ENCODE data around the gene NEIL1.
"Not testable (repeated sequence)": the region's sequence is repeated elsewhere in the genome, so short reads cannot be mapped to it uniquely, and the experiment has no call there.

Gene NEIL1, protein sequence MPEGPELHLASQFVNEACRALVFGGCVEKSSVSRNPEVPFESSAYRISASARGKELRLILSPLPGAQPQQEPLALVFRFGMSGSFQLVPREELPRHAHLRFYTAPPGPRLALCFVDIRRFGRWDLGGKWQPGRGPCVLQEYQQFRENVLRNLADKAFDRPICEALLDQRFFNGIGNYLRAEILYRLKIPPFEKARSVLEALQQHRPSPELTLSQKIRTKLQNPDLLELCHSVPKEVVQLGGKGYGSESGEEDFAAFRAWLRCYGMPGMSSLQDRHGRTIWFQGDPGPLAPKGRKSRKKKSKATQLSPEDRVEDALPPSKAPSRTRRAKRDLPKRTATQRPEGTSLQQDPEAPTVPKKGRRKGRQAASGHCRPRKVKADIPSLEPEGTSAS

DNA sequence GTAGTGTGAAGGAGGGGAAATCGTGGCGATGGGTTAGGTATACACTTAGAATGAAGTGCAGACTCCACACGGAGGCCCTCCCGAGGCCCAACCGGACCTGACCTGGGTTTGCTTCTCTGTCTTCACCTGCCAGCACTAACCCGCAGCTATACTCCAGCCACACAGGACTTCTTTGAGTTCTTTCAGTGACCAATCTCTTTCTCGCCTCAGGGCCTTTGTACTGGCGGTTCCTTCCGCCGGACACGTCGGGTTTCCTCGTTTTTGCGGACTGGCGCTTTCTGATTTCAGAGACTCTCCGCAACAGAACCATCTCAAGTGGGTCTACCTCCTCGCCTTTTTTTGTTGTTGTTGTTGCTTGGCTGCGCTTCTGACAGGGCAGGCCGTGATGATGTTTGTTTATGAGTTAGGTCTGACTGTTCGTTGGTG is at the start of gene NEIL1:
Gene NEIL1, plus strand, starts transcription at position 244 of the 426 bp plus-strand sequence. CDS start 1,867 bp downstream, outside the sequence.
- no peak for DNase-seq

DNA sequence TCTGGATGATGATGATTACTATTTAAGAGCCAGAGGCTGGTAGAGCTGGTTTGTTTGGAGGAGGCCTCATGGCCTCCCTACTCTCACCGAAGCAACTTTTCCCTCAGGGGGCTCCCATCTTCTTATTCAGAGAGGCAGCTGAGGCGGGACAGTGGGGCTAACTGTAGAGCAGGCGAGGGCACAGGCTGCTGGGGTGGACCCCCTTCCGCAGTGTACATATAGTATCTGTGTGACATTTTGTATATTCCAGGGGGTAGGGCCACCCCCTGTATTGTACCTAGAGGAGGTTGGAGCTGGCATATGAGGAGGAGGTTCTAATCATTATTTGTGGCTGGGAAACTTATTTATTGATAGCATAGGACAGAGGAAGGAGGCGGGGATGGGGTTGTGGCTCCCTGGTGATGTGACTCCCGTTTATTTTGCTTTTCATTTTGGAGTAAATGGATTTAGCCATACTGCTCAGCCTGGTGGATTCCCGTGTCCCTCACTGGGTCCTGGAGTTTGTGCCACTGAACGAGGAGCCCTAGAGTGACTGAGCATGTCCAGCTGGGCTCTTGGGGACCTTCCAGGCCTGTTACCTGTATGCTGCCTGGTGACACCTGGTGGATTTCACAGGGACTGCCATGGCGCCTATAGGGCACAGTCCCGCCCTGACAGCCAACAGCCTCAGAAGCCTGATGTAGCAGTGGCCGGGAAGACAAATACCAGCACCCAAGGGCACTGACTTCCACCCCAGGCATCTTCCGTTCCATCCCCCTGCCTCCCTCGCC is 48.1 kb upstream of the NEIL1 start:
- DNase-seq: not testable (repeated sequence)

DNA sequence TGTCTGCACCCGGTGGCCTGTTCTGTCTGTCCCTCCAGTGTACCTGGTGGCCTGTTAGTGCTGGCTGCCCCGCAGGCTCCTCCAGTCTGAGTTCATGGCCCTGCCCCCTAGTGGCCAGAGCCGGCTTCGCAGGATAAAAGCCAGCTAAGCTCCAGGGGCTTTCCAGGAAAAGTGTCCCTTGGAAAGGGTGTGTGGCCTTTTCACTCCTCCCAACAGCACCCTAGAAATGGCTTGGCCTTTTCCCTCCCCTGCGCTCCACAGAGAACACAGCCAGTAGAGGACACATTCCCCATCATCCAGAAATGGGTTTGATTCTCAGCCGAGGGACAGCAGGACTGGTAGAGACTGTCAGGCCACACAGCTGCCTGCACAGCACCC is 47.5 kb upstream of the NEIL1 start:
- DNase-seq: peak; percentile 62

DNA sequence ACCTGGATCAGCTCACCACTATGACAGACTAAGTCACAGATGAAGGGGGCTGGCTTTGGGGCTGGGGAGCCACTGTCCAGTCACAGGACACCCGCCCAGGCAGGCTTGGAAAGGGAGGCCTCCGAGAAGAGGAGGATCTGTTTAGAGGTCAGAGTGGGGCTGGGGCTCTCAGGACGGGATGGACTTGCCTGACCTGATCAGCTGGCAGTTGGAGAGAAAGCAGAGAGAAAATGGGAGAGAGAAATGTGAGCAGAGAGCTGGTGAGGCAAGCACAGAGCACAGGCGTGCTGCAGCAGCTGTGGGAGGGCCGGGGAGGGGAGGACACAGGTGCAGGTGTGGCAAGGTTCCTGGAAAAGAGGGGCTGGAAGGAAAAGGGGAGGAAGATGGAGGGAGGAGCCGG is 46.8 kb upstream of the NEIL1 start:
- not testable (repeated sequence) for DNase-seq

DNA sequence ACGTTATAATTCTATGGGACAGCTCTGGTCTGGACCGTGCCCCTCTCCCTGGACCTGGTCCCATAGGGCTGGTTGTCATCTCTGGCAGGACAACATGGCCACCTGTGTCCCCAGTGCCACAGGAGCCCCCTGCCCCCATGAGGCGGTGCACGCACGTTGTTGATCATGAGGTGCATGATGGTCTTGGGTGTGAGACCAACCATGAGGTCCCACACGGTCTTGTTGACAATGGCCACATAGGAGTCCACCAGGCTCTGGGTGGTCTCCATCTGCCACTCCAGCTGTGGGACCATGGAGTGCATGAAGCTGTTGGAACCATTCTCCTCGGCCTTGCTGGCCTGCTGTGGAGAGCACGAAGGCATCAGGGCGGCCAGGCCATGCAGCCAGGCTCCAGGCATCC is 44.5 kb upstream of the NEIL1 start:
- DNase-seq: no peak

DNA sequence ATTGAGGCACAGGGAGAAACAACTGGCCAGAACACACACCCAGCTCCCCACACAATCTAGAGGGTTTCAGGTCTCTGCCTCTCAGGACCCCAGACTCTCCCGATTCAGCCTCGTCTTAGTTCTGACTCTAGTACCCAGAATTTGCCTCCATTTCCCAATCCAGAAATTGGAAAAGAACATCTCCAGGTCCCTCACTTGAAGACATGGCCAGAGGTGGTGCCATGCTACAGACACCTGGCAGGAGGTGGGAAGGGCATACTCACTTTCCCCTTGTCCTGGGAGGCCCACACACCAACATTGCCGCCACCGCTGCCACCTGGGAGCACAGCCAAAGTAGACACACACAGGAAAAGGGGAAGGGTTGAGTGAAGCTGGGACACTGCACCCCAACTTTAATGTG is 44.1 kb upstream of the NEIL1 start:
- DNase-seq: not testable (repeated sequence)

DNA sequence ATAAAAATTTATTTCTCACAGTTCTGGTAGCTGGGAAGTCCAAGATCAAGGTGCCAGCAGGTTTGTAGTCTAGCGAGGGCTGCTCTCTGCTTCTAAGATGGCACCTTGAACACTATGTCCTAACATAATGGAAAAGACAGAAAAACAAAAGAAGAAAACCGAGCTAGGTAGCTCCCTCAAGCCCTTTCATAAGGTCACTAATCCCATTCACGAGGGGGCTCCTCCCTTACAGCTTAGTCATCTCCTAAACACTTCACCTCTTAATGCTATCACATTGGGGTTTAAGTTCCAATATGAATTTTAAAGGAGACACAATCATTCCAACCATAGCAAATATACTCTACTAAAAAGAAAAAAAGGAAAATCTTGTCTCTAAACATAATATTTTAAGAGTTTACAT is 40.7 kb upstream of the NEIL1 start:
- no peak for DNase-seq

DNA sequence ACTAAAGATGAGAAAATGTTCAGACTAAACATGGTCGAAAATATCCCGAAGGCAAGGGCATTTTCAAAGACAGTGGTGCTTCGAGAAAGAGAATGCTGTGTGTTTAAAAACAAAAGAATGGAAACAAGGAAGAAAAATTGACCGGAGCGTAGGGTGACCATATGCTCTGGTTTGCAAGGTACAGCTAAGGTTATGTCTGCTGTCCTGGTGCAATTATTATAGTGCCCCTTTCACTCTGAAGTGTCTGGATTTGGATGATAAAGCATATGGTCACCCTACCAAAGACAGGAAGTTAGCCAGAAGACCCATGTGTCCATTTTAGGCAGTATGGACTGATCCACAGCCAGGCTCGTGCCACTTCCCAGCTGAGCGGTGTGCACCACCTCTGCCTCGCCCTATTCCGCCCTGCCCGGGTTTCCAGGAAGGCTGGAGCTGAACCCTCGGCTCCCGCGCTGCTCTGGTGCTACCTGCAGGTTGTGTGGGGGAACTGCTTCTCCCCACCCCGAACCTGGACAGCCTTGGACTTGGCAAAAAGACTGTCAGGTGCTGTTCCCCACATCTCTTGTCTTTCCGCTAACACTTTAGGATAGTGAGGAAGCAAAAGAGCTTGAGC is 39.0 kb upstream of the NEIL1 start:
- peak; percentile 11 for DNase-seq

DNA sequence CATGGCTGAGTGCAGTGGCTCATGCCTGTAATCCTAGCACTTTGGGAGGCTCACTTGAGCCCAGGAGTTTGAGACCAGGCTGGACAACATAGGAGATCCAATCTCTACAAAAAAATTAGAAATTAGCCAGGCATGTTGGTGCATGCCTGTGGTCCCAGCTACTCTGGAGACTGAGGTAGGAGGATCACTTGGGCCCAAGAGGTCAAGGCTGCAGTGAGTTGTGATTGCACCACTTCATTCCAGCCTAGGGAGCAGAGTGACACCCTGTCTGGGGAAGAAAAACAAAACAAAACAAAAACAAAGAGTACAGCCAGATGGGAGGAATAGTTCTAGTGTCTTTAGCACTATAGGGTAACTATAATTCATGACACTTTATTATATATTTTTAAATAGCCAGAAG is 37.1 kb upstream of the NEIL1 start:
- no peak for DNase-seq

DNA sequence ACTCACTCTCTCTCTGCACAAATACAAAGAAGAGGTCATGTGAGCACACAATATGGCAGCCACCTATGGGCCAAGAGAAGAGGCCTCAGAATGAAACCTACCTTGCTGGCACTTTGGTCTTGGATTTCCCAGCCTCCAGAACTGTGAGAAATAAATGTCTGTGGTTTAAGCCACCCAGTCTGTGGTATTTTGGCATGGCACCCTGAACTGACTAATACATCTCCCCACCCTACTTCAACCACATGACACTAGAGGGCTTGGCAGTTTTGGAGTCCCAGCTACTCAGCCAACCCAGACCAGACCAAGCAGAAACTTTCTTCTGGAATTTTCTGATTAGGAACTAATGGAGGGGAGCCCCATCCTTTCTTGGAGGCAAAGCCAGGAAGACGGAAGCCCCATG is 34.3 kb upstream of the NEIL1 start:
- DNase-seq: peak; percentile 55

DNA sequence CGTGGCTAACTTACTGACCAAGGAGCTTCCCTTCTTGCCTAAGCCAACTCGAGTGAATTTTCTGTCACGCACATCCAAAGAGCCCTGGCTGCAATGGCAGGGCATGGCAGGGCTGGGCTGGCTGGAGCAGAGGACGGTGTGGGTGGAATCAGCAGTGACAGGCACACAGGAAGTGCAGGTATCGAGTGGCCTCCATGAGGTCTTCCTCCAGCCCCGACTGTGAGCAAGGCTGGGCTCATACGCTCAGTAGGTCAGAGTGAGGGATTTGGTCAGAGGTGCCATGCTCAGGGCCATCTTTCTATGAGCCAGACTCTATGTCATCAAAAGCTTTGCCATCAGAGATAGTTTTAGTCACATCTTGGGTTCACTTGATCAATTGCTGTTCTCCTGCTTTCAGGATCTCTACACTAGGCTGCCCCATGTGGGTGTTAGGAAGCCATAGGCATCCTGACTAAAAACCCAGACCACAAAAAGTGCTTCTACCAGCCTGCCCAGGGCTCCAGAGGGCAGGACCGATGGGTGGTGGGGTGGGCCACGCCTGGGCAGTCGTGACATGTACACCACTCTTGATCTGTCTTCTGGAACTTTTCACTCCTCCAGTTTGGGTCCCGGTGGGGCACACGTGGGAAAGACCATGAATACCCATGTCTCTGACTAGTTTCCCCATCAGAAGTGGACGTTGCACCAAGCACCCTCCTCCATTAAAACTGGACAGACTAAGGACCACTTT is 33.6 kb upstream of the NEIL1 start:
- DNase-seq: no peak

DNA sequence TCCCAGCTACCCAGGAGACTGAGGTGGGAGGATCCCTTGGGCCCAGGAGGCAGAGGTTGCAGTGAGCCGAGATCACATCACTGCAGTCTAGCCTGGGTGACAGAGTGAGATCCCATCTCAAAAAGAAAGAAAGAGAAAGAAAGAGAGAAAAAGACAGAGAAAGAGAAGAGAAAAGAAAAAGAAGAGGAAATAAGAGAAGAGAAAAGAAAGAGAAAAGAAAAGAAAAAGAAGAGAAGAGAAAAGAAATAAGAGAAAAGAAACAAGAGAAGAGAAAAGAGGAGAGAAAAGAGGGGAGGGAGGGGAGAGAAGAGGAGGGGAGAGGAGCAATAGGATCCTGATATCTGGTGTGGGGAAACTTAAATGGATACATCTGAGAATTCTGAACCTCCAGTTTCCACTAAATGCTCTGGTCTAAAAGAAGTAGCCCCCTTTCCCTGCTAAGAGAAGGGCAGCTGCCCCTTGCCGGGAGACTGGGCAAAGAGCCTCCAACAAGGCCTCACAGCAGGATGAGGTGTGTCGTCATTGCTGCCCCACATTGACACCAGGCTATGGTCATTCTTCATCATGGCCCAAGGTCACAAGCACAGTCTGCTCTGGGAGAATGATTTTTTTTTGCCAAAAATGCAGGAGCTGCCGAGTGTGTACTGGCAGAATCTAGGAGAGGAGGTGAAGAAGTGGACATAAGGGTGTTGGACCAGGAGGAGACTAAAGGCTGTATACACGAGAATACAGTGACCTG is 32.1 kb upstream of the NEIL1 start:
- no peak for DNase-seq

DNA sequence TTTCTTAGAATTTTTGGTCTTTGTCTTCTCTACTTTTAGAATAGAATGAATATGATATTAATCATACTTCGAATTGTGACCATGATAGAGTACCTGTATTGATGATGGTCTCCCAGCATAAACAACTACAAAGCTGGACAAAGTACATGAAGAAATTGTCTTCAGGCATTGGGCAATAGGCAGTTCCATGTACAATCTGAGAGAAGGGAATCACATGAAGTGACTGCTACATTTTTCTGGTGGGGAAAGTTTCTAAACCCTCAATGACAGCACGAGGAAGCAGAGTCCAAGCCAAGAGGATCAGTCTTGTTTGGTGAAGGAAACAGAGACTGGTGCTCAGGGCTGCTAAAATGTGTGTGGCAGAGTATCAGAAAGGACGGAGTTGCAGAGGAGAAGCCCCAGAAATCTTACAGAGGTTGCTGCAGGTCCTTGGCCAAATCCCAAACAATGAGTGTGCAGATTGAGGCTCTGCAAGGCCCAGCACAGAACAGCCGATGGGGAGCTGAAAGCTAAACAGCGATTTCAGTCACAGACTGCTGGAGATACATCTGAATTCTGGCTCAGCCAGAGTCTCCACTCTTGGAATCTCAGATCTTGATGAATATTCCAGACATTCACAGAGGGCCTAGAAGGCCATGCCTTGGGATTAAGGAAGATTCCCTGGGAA is 27.5 kb upstream of the NEIL1 start:
- not testable (repeated sequence) for DNase-seq

DNA sequence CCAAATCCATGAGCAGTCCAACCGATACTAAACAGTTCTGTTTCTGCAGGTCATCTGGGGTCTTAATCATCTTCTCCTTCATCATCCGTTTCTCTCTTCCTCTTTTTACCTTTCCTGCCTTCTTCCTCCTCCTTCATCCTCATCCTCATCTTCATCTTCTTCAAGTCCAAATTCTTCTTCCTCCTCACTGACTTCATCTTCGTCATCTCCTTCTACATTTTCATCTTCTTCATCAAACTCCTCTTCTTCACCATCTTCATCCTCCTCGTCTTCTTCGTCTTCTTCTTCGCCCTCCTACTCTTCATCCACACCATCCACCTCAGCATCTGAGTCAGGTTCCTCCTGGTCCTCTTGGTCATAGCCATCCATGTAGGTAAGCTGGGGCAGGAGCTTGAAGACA is 25.1 kb upstream of the NEIL1 start:
- DNase-seq: no peak

DNA sequence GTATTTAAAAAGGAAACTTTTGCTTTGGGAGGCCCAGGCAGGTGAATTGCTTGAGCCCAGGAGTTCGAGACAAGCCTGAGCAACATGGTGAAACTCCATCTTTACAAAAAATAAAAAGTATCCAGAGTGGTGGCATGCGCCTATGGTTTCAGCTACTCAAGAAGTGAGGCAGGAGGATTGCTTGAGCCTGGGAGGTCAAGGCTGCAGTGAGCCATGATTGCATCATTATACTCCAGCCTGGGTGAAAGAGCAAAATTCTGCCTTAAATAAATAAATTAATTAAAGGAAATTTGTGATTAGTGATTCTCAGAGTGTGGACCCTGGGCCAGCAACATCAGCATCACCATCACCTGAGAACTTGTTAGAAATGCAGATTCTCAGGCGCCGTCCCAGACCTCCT is 20.9 kb upstream of the NEIL1 start:
- DNase-seq: no peak

DNA sequence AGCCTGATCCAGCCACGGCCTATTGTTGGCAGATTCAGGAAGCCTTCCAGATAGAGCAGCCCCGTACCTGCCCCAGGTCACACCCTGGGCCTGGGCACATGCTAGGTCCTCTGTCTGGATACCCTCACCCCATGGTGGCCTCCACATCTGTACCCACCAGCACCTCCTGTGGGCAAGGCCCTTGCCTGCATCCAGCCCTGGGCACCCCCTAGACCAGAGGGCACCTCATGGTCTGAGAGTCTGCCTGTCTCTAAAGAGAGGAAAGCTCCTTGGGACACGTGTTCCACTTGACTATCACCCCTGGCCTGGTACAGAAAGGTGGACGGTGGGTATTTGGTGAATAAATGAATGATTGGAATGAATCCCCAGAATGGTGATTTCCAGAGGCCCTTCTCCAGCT is 19.8 kb upstream of the NEIL1 start:
- no peak for DNase-seq

DNA sequence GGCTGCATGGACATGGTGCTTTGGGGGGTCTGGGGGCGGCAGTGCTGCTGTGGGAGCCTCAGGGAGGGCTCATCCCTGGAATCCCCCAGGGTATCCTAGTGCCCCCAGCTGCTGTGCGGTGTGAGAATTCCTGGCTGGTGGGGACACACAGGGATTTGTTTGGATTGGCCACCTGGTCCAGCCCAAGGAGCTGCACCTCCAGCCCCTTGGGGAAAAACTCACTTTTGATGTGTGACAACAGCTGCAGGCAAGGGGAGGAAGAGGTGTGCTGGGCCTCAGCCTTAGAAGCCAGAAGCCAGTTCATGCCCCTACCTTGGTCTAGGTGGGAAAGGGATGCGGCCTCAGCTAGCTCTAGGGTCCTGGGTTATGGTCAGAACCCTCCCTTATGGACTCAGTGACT is 19.3 kb upstream of the NEIL1 start:
- no peak for DNase-seq

DNA sequence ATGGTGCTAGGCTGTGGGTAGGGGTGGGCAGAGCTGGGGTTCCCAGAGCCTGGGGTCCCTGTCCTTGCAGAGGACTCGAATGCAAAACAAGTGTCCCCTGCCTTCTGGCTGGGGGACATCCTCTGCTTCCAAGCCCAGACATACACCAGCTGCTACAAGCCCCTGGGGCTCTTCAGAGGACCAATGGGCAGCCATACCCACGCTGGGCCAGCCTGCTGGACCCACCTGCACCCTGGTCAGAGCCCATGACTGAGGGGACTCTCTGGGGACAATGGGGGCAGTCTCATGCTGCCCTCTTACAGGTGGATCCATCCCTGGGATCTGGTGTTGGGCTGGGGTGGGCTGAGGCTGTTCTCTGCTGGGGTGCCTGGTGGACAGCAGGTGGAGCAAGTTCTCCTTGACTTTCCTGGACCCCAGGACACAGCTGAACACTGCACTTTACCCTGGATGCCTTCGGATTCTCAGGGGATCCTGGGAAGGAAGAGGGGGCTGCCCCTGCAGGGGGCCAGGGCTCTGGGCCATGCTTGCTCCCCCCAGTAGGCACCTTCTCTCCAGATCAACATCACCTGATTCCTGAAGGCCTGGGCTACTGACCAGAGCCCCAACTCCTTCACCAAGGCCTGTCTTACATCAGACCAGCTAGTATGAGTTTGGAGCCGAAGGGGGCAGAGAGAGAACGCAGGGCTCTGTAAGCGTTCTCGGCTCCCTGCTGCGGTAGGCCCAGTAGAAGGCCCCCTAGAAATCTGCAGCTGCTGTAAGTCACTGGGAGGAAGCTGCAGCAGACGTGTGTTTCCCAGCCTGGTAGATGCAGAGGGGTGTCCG is 18.1 kb upstream of the NEIL1 start:
- no peak for DNase-seq

DNA sequence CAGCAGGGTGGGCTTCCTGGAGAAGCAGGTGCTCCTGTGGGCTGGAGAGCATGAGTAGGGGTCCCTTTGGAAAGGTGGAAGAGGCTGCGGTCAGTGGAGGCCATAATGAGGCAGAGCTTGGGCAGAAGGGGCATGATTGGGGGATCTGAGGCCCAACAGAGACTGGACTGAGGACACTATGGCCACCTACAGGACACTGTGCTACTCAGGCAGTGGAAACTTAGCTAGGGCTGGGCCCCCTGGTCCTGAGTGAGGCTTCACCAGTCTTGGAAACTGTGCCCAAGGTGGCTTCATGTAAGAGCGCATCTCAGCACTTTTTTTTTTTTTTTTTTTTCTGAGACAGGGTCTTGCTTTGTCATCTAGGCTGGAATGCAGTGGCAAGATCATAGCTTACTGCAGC is 17.3 kb upstream of the NEIL1 start:
- DNase-seq: no peak

DNA sequence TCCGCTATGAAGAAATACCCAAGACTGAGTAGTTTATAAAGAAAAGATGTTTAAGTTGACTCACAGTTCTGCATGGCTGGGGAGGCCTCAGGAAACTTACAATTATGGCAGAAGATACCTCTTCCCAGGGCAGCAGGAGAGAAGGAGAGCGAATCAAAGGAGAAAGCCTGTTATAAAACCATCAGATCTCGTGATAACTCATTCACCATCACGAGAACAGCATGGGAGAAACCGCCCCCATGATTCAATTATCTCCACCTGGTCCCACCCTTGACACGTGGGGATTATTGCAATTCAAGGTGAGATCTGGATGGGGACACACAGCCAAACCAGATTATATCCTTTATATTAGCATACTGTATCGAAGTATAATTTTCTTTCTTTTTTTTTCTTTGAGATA is 14.7 kb upstream of the NEIL1 start:
- not testable (repeated sequence) for DNase-seq
